ENCODE results near the gene RPS24. TPM values are rescaled to one million over a fixed set of nuclear protein-coding genes. Genes with fewer than 3 reads are reported as not detected.
A peak's percentile ranks its signal among the peaks of the same experiment; 100 is the strongest.

RPS24 gene
- total RNA-seq, 1 experiment from 2014 or later, result 9,576 TPM

DNA sequence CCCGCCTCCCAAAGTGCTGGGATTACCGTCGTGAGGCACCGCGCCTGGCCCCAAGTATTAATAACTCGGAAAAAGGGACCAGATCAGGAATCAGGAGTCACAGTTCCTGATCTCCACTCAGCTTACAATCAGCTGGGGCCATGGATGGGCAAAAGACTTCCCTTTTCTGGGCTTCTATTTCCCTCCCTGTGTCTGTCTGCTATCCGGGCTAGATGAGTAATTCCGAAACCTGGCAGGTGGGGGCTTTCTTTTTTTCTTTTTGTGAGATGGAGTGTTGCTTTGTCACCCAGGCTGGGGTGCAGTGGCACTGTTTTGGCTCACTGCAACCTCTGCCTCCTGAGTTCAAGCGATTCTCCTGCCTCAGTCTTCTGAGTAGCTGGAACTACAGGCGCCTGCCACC is 11.6 kb downstream of the RPS24 start:
- intact Hi-C loops (cut with micrococcal nuclease), result loop anchor here (5.0 to 10.0 kb wide), 4 partner anchors 412 to 1400 kb away; partner anchors contain the start of genes ZCCHC24 and ZMIZ1
- H2AFZ ChIP-seq (ENCODE audit: low read length), result no peak overlapping the region
- H3K27ac ChIP-seq (ENCODE audit: low read length), result no peak overlapping the region
- no peak overlapping the region for H3K4me3 ChIP-seq (ENCODE audit: low read length)
- no peak overlapping the region for H3K9ac ChIP-seq (ENCODE audit: low read length)
- peaks cover 17% of the 10 kb centered on the region for H3K79me2 ChIP-seq (ENCODE audit: low read length)
- H3K9me3 ChIP-seq (ENCODE audit: low read length), result no peaks in the 10 kb centered on the region
- DNase-seq, result peak; percentile 58
- H3K36me3 ChIP-seq (ENCODE audit: low read depth, low read length), result peaks cover 26% of the 10 kb centered on the region
- ATAC-seq, result peak; percentile 3; the same call in 1 of the 2 replicates
- no peaks in the 10 kb centered on the region for H3K27me3 ChIP-seq (ENCODE audit: low read length)
- peaks cover 41% of the 10 kb centered on the region for H4K20me1 ChIP-seq (ENCODE audit: low read length)
- POLR2A ChIA-PET (ENCODE audit: unreplicated experiment), result interaction anchor here (0.6 kb wide), 1 partner anchor 462 kb away, joined by 3 read pairs; no protein-coding TSS in a partner anchor
- H3F3A ChIP-seq (ENCODE audit: low read length, unreplicated experiment), result peaks cover 42% of the 10 kb centered on the region
- no peaks in the 10 kb centered on the region for H3K4me1 ChIP-seq (ENCODE audit: insufficient read depth, low read length)
- no TSS peak for BruUV-seq (replicated peaks)
- CTCF ChIA-PET, result interaction anchor here (0.7 kb wide), 2 partner anchors 8 to 122 kb away, joined by 5 to 6 read pairs; no protein-coding TSS in a partner anchor
- no peaks in the 10 kb centered on the region for H3K9me2 ChIP-seq (replicated peaks; ENCODE audit: low read length)
- TF ChIP-seq, protein P1, sequence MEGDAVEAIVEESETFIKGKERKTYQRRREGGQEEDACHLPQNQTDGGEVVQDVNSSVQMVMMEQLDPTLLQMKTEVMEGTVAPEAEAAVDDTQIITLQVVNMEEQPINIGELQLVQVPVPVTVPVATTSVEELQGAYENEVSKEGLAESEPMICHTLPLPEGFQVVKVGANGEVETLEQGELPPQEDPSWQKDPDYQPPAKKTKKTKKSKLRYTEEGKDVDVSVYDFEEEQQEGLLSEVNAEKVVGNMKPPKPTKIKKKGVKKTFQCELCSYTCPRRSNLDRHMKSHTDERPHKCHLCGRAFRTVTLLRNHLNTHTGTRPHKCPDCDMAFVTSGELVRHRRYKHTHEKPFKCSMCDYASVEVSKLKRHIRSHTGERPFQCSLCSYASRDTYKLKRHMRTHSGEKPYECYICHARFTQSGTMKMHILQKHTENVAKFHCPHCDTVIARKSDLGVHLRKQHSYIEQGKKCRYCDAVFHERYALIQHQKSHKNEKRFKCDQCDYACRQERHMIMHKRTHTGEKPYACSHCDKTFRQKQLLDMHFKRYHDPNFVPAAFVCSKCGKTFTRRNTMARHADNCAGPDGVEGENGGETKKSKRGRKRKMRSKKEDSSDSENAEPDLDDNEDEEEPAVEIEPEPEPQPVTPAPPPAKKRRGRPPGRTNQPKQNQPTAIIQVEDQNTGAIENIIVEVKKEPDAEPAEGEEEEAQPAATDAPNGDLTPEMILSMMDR (conservative IDR thresholded peaks at IDR 0.05; ENCODE audit: low read depth, low read length), result no peak
- TF ChIP-seq EZH2phosphoT487 (IDR thresholded peaks at IDR 0.05; ENCODE audit: borderline replicate concordance, low read length) (no peak), EZH2 (IDR thresholded peaks at IDR 0.05; ENCODE audit: low read length, unreplicated experiment) (no peak)
- no peak overlapping the region for H3K4me2 ChIP-seq (ENCODE audit: low read length)

DNA sequence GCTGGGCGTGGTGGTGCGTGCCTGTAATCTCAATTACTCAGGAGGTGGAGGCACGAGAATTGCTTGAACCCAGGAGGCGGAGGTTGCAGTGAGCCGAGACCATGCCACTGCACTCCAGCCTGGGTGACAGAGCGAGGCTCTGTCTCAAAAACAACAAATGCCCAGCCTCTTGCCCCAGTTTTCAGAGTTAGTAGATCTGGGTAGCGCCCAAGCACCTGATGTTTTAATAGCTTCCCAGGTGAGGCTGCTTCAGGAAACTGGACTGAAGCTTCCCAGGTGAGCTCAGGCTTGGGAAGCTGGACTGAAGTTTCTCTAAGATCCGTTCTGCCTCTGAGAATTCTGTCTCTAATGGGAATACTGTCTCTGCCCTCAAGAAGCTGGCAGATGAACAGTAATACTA is 12.2 kb downstream of the RPS24 start:
- no peak for ATAC-seq
- H3F3A ChIP-seq (ENCODE audit: low read length, unreplicated experiment), result peaks cover 36% of the 10 kb centered on the region
- TF ChIP-seq, protein P1 (conservative IDR thresholded peaks at IDR 0.05; ENCODE audit: low read depth, low read length), result no peak
- no peak for TF ChIP-seq EZH2phosphoT487 (IDR thresholded peaks at IDR 0.05; ENCODE audit: borderline replicate concordance, low read length)
- no peak for TF ChIP-seq EZH2 (IDR thresholded peaks at IDR 0.05; ENCODE audit: low read length, unreplicated experiment)
- CTCF ChIA-PET, result interaction anchor here (0.6 to 0.7 kb wide), 6 partner anchors 31 to 1244 kb away, joined by 3 to 11 read pairs (median 5); no protein-coding TSS in a partner anchor
- no peaks in the 10 kb centered on the region for H3K27me3 ChIP-seq (ENCODE audit: low read length)
- no peak overlapping the region for H3K4me3 ChIP-seq (ENCODE audit: low read length)
- no peaks in the 10 kb centered on the region for H3K4me1 ChIP-seq (ENCODE audit: insufficient read depth, low read length)
- no TSS peak for BruUV-seq (replicated peaks)
- H3K4me2 ChIP-seq (ENCODE audit: low read length), result no peak overlapping the region
- no peak overlapping the region for H2AFZ ChIP-seq (ENCODE audit: low read length)
- no peaks in the 10 kb centered on the region for H3K9me2 ChIP-seq (replicated peaks; ENCODE audit: low read length)
- no peak overlapping the region for H3K27ac ChIP-seq (ENCODE audit: low read length)
- peaks cover 35% of the 10 kb centered on the region for H4K20me1 ChIP-seq (ENCODE audit: low read length)
- POLR2A ChIA-PET (ENCODE audit: unreplicated experiment), result no interaction called here
- H3K9ac ChIP-seq (ENCODE audit: low read length), result no peak overlapping the region
- peaks cover 11% of the 10 kb centered on the region for H3K79me2 ChIP-seq (ENCODE audit: low read length)
- intact Hi-C loops (cut with micrococcal nuclease), result loop anchor here (5.0 to 10.0 kb wide), 4 partner anchors 411 to 1399 kb away; partner anchors contain the start of genes ZCCHC24 and ZMIZ1
- H3K36me3 ChIP-seq (ENCODE audit: low read depth, low read length), result peaks cover 19% of the 10 kb centered on the region
- H3K9me3 ChIP-seq (ENCODE audit: low read length), result no peaks in the 10 kb centered on the region
- DNase-seq, result no peak

DNA sequence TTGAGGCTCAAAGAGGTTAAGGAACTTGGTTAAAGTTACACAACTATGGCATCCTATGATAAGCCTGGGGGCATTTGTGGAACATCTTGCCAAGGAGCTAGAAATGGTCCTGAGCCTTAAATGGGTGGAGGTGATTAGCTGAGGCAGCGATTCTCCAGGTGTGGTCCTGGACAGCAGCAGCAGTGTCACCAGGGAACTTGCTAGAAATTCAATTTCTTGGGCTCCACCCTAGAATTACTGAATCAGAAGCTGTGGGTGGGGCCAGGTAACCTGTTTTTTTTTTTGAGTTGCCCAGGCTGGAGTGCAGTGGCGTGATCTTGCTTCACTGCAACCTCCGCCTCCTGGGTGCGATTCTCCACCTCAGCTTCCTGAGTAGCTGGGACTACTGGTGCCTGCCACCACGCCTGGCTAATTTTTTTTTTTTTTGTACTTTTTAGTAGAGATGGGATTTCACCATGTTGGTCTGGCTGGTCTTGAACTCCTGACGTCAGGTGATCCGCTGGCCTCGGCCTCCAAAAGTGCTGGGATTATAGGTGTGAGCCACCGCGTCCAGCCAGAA is 13.1 kb downstream of the RPS24 start:
- H3K36me3 ChIP-seq (ENCODE audit: low read depth, low read length), result peaks cover 10% of the 10 kb centered on the region
- CTCF ChIA-PET, result interaction anchor here (0.6 to 1.6 kb wide), 9 partner anchors 10 to 1461 kb away, joined by 3 to 9 read pairs (median 4); no protein-coding TSS in a partner anchor
- DNase-seq (peak; percentile 45), ATAC-seq (no peak)
- peaks cover 2% of the 10 kb centered on the region; the same call in 1 of the 2 replicates for H3K79me2 ChIP-seq (ENCODE audit: low read length)
- TF ChIP-seq EZH2 (IDR thresholded peaks at IDR 0.05; ENCODE audit: low read length, unreplicated experiment) (no peak), EZH2phosphoT487 (IDR thresholded peaks at IDR 0.05; ENCODE audit: borderline replicate concordance, low read length) (no peak)
- TF ChIP-seq, protein P1 (conservative IDR thresholded peaks at IDR 0.05; ENCODE audit: low read depth, low read length), result no peak
- H3K4me1 ChIP-seq (ENCODE audit: insufficient read depth, low read length), result no peaks in the 10 kb centered on the region
- no peak overlapping the region for H3K27ac ChIP-seq (ENCODE audit: low read length)
- POLR2A ChIA-PET (ENCODE audit: unreplicated experiment), result interaction anchor here (0.6 kb wide), 1 partner anchor 116 kb away, joined by 4 read pairs; no protein-coding TSS in a partner anchor
- BruUV-seq (replicated peaks), result no TSS peak
- H3K27me3 ChIP-seq (ENCODE audit: low read length), result no peaks in the 10 kb centered on the region
- H3K9ac ChIP-seq (ENCODE audit: low read length), result no peak overlapping the region
- H3K4me3 ChIP-seq (ENCODE audit: low read length), result no peak overlapping the region
- no peak overlapping the region for H3K4me2 ChIP-seq (ENCODE audit: low read length)
- no peak overlapping the region for H2AFZ ChIP-seq (ENCODE audit: low read length)
- peaks cover 27% of the 10 kb centered on the region for H3F3A ChIP-seq (ENCODE audit: low read length, unreplicated experiment)
- intact Hi-C loops (cut with micrococcal nuclease), result loop anchor here (1.0 to 10.0 kb wide), 9 partner anchors 119 to 1398 kb away; partner anchors contain the start of genes ZCCHC24 and ZMIZ1
- H4K20me1 ChIP-seq (ENCODE audit: low read length), result peaks cover 25% of the 10 kb centered on the region
- H3K9me3 ChIP-seq (ENCODE audit: low read length), result no peaks in the 10 kb centered on the region
- no peaks in the 10 kb centered on the region for H3K9me2 ChIP-seq (replicated peaks; ENCODE audit: low read length)

Data from PC-3 (cell line).